Activated T-helper 2 cell treated with anti-CD3 and anti-CD28 coated beads, Interferon-gamma antibody, Interleukin-2, Interleukin-4, amounts not matched to agents 10 μg/mL and 5 μg/mL and 100 μg/mL, durations not matched to agents 14 hours and 24 hours and 36 hours (primary cell): ENCODE measurements around the gene ARPP21. TPM values are rescaled to one million over a fixed set of nuclear protein-coding genes. Genes with fewer than 3 reads are reported as not detected.

Experiments used
- DNase-seq: peaks from one replicate; pipeline ENCODE4 v3.0.0; 2021; ENCODE audit warnings: low spot score
- H3K27ac Mint-ChIP-seq: one replicate; pipeline ENCODE4 v1.8.0; 2021; ENCODE audit warnings: mixed read lengths
- H3K27me3 Mint-ChIP-seq: one replicate; pipeline ENCODE4 v1.8.0; 2021; ENCODE audit warnings: low read depth, mixed read lengths
- H3K36me3 Mint-ChIP-seq: one replicate; pipeline ENCODE4 v1.8.0; 2021; ENCODE audit warnings: low read depth, mixed read lengths
- H3K4me1 Mint-ChIP-seq: one replicate; pipeline ENCODE4 v1.8.0; 2021; ENCODE audit warnings: low read depth, mixed read lengths
- H3K4me3 Mint-ChIP-seq: one replicate; pipeline ENCODE4 v1.8.0; 2021; ENCODE audit warnings: low read depth, mild to moderate bottlenecking, moderate library complexity, mixed read lengths
- H3K9me3 Mint-ChIP-seq: one replicate; pipeline ENCODE4 v1.8.0; 2021; ENCODE audit warnings: mixed read lengths
- intact Hi-C: fragments of 100-400 bp; cut with micrococcal nuclease; formaldehyde crosslinking; loops from one replicate; pipeline ENCODE4 v1.15.1; 2023
- total RNA-seq: library from RNA; stranded (reverse); gene quantifications from 2 replicates; pipeline ENCODE4 v1.2.3, GENCODE V29; 2022

Gene ARPP21
- total RNA-seq, 1 donor from 2014 or later, result 0.14 TPM

- Mint-ChIP-seq H3K4me1 (no peaks in the 10 kb centered on the region), H3K27ac (no peak overlapping the region), H3K4me3 (no peak overlapping the region), H3K27me3 (no peaks in the 10 kb centered on the region), H3K9me3 (no peaks in the 10 kb centered on the region), H3K36me3 (no peaks in the 10 kb centered on the region)
- no peak for DNase-seq
- intact Hi-C loops, result no loop called here
Observed at GRCh38 chr3:35737080-35737479, 97.8 kb downstream of the ARPP21 start.

GRCh38 chr3:35737527-35737926 lies 98.2 kb downstream of the ARPP21 start:
- Mint-ChIP-seq H3K36me3 (no peaks in the 10 kb centered on the region), H3K9me3 (no peaks in the 10 kb centered on the region), H3K27me3 (no peaks in the 10 kb centered on the region), H3K27ac (no peak overlapping the region), H3K4me3 (no peak overlapping the region), H3K4me1 (no peaks in the 10 kb centered on the region)
- no peak for DNase-seq
- intact Hi-C loops, result no loop called here

DNA sequence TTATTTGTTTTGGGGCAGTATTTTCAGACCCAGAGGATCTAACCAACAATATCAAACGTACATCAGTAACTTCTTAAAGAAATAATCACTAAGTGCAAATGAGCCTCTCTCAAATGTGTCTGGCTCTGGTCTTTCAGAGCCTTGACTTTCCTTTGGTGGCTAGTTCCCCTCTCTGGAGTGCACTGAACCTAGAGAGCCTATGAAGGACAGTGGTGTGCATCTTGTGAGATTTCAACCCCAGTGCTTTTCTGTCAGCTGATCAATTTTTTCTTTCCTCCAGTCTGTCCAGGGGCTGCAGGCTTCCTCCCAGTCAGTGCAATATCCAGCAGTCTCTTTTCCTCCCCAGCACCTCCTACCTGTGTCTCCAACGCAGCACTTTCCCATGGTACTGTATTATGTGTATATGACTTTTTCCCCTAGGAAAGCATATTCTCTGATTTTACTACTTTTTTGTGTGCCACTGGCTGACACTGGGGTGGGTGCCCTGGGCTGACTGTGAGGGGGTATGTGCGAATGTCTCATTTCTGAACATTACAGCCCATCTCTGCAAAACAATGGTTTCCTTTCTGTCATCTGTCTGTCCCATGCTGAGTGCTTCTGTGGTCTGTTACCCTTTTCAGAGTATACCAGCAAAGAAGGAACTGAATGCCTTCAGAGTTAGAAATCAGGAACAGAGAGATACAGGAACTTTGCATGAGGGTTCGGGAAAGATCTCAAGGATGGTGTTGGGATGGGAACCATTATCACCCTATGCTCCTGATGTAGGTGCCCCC lies 98.8 kb downstream of the ARPP21 start:
- no peak for DNase-seq
- no peaks in the 10 kb centered on the region for H3K4me1 Mint-ChIP-seq
- no peaks in the 10 kb centered on the region for H3K9me3 Mint-ChIP-seq
- H3K36me3 Mint-ChIP-seq, result no peaks in the 10 kb centered on the region
- H3K27ac Mint-ChIP-seq, result no peak overlapping the region
- intact Hi-C loops, result no loop called here
- no peaks in the 10 kb centered on the region for H3K27me3 Mint-ChIP-seq
- no peak overlapping the region for H3K4me3 Mint-ChIP-seq

- Mint-ChIP-seq H3K9me3 (no peaks in the 10 kb centered on the region), H3K27me3 (no peaks in the 10 kb centered on the region), H3K36me3 (no peaks in the 10 kb centered on the region), H3K27ac (no peak overlapping the region), H3K4me1 (no peaks in the 10 kb centered on the region), H3K4me3 (no peak overlapping the region)
- intact Hi-C loops, result no loop called here
- DNase-seq, result no peak
Observed at GRCh38 chr3:35739181-35739809, 100.0 kb downstream of the ARPP21 start.

DNA sequence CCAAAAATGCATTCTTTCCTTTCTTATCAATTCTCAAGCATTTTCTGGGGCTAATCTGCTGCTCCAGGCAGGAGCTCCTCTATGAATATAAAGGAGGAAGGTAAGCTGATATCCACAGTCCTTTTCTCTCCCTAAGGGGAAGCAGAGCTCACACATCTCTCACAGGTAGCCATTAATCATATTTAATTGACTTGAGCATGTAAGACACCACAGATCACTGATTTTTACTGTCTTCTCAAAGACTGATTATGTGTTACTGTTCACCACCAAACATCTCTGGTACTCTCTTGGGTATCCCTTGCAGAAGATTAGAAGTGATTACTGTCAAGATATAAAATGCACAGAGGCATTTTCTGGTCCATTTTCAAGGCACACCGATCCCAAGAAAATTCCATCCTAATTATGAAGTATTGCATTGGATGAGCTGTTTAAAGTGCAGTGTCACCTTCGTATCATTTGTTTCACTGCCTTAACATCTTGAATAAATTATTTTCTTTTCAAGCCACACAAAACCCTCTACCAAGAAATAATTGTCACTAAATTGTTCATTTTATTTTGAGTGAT lies 100.7 kb downstream of the ARPP21 start:
- Mint-ChIP-seq H3K27ac (no peak overlapping the region), H3K36me3 (no peaks in the 10 kb centered on the region), H3K4me1 (no peaks in the 10 kb centered on the region), H3K9me3 (no peaks in the 10 kb centered on the region), H3K4me3 (no peak overlapping the region), H3K27me3 (no peaks in the 10 kb centered on the region)
- no peak for DNase-seq
- intact Hi-C loops, result no loop called here

GRCh38 chr3:35743218-35743617 lies 103.9 kb downstream of the ARPP21 start:
- Mint-ChIP-seq H3K4me3 (no peak overlapping the region), H3K36me3 (no peaks in the 10 kb centered on the region), H3K27me3 (no peaks in the 10 kb centered on the region), H3K4me1 (no peaks in the 10 kb centered on the region), H3K27ac (no peak overlapping the region), H3K9me3 (no peaks in the 10 kb centered on the region)
- no peak for DNase-seq
- intact Hi-C loops, result no loop called here

DNA sequence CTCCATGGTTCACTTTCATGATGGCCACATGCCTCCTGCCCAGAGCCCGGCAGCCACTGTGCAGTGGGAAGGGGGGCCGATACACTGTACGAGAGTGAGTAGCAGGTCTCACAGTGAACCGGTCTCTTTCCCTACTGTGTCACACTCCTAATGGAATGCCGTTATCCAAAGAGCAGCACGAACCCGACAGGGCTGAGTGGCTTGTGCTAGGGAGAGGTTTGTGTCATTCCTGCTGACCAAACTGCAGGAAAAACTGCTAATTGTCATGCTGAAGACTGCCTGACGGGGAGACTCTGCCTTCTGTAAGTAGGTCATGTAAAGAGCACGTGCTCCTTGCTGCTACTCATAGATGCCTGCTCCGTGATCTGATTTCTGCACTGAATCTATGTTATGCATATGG lies 105.1 kb downstream of the ARPP21 start:
- Mint-ChIP-seq H3K27ac (no peak overlapping the region), H3K9me3 (no peaks in the 10 kb centered on the region), H3K27me3 (no peaks in the 10 kb centered on the region), H3K36me3 (no peaks in the 10 kb centered on the region), H3K4me3 (no peak overlapping the region), H3K4me1 (no peaks in the 10 kb centered on the region)
- intact Hi-C loops, result no loop called here
- DNase-seq, result no peak

- no peaks in the 10 kb centered on the region for H3K27me3 Mint-ChIP-seq
- no peak overlapping the region for H3K4me3 Mint-ChIP-seq
- H3K27ac Mint-ChIP-seq, result no peak overlapping the region
- intact Hi-C loops, result no loop called here
- H3K4me1 Mint-ChIP-seq, result no peaks in the 10 kb centered on the region
- no peaks in the 10 kb centered on the region for H3K36me3 Mint-ChIP-seq
- DNase-seq, result no peak
- H3K9me3 Mint-ChIP-seq, result no peaks in the 10 kb centered on the region
Observed at GRCh38 chr3:35745351-35745750, 106.0 kb downstream of the ARPP21 start.

GRCh38 chr3:35745802-35746484 lies 106.6 kb downstream of the ARPP21 start:
- Mint-ChIP-seq H3K27me3 (no peaks in the 10 kb centered on the region), H3K4me1 (no peaks in the 10 kb centered on the region), H3K36me3 (no peaks in the 10 kb centered on the region)

DNA sequence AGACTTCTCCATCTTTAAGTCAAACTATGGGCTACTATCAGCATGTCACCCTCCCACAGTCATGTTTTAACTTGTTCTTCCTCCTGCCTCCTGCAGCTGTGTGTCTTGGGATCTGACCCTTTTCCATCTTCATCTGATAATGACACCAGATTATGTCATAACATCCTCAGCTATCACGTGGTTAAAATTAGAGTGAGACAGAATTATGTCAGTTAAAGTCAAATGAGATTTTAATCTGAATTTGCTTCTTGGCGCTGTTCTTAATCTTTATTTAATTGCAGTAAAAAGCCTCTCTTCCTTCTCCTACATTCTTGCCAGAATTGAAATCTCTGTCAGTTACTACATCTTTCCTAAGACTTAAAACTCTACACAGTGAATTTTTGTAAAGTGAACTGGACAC lies 107.2 kb downstream of the ARPP21 start:
- H3K27me3 Mint-ChIP-seq, result no peaks in the 10 kb centered on the region
- DNase-seq, result no peak
- H3K9me3 Mint-ChIP-seq, result no peaks in the 10 kb centered on the region
- intact Hi-C loops, result no loop called here
- H3K27ac Mint-ChIP-seq, result no peak overlapping the region
- no peaks in the 10 kb centered on the region for H3K4me1 Mint-ChIP-seq
- no peak overlapping the region for H3K4me3 Mint-ChIP-seq
- no peaks in the 10 kb centered on the region for H3K36me3 Mint-ChIP-seq

More at GRCh38 chr3:35745802-35746484, 106.6 kb downstream of the ARPP21 start:
- DNase-seq, result no peak
- Mint-ChIP-seq H3K9me3 (no peaks in the 10 kb centered on the region), H3K4me3 (no peak overlapping the region), H3K27ac (no peak overlapping the region)
- intact Hi-C loops, result no loop called here

DNA sequence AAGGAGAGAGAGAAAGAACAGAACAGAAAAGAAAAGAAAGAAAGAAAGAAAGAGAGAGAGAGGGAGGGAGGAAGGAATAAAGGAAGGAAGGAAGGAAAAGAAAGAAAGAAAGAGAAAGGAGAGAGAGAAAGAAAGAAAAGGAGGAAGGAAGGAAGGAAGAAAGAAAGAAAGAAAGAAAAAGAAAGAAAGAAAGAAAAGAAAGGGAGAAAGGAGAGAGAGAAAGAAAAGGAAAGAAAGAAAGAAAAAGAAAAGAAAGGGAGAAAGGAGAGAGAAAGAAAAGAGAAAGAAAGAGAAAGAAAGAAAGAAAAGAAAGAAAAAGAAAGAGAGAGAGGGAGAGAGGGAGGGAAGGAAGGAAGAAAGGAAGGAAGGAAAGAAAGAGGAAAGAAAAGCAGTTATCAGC lies 108.8 kb downstream of the ARPP21 start:
- intact Hi-C loops, result no loop called here
- Mint-ChIP-seq H3K4me1 (no peaks in the 10 kb centered on the region), H3K4me3 (no peak overlapping the region), H3K27ac (no peak overlapping the region), H3K9me3 (no peaks in the 10 kb centered on the region), H3K27me3 (no peaks in the 10 kb centered on the region), H3K36me3 (no peaks in the 10 kb centered on the region)
- DNase-seq, result no peak

GRCh38 chr3:35751207-35751606 lies 111.9 kb downstream of the ARPP21 start:
- H3K27ac Mint-ChIP-seq, result no peak overlapping the region

More at GRCh38 chr3:35751207-35751606, 111.9 kb downstream of the ARPP21 start:
- intact Hi-C loops, result no loop called here
- H3K4me3 Mint-ChIP-seq, result no peak overlapping the region
- DNase-seq, result no peak
- H3K9me3 Mint-ChIP-seq, result no peaks in the 10 kb centered on the region
- H3K4me1 Mint-ChIP-seq, result no peaks in the 10 kb centered on the region
- no peaks in the 10 kb centered on the region for H3K36me3 Mint-ChIP-seq
- no peaks in the 10 kb centered on the region for H3K27me3 Mint-ChIP-seq
